ENCODE measurements around the gene EHMT1.
"Not testable (repeated sequence)": the region's sequence is repeated elsewhere in the genome, so short reads cannot be mapped to it uniquely, and the experiment has no call there.

EHMT1 gene

GRCh38 chr9:137836151-137836830 lies 217.5 kb downstream of the EHMT1 start:
- DNase-seq, result no peak

- no peak for DNase-seq
Observed at GRCh38 chr9:137836831-137837241, 218.0 kb downstream of the EHMT1 start.

GRCh38 chr9:137837345-137838278 lies 218.8 kb downstream of the EHMT1 start:
- DNase-seq, result no peak

GRCh38 chr9:137838576-137838975 lies 219.8 kb downstream of the EHMT1 start:
- no peak for DNase-seq

GRCh38 chr9:137843355-137843754 lies 224.6 kb downstream of the EHMT1 start:
- DNase-seq, result no peak

GRCh38 chr9:137851516-137852267 lies 232.9 kb downstream of the EHMT1 start:
- DNase-seq, result no peak

- no peak for DNase-seq
Observed at GRCh38 chr9:137853392-137853995, 234.7 kb downstream of the EHMT1 start.

GRCh38 chr9:137860361-137860760 lies 241.6 kb downstream of the EHMT1 start:
- DNase-seq, result no peak

- no peak for DNase-seq
Observed at GRCh38 chr9:137865581-137866145, 246.9 kb downstream of the EHMT1 start.

GRCh38 chr9:137866226-137867141 lies 247.7 kb downstream of the EHMT1 start:
- no peak for DNase-seq

GRCh38 chr9:137870432-137870831 lies 251.6 kb downstream of the EHMT1 start:
- DNase-seq, result no peak

GRCh38 chr9:137872296-137872695 lies 253.5 kb downstream of the EHMT1 start:
- DNase-seq, result no peak

- no peak for DNase-seq
Observed at GRCh38 chr9:137873408-137873807, 254.6 kb downstream of the EHMT1 start.

- no peak for DNase-seq
Observed at GRCh38 chr9:137873858-137874362, 255.1 kb downstream of the EHMT1 start.

GRCh38 chr9:137875354-137875753 lies 256.5 kb downstream of the EHMT1 start:
- DNase-seq, result no peak

GRCh38 chr9:137875846-137876245 lies 257.0 kb downstream of the EHMT1 start:
- DNase-seq, result no peak

GRCh38 chr9:137876269-137876668 lies 257.5 kb downstream of the EHMT1 start:
- DNase-seq, result no peak

- DNase-seq, result no peak
Observed at GRCh38 chr9:137876781-137877386, 258.1 kb downstream of the EHMT1 start.

GRCh38 chr9:137877506-137878122 lies 258.8 kb downstream of the EHMT1 start, which contains the start of gene CACNA1B:
Gene CACNA1B, plus strand, starts transcription at chr9:137877782. Its CDS starts 152 bp downstream, at chr9:137877934.
- DNase-seq, result not testable (repeated sequence)
